HG03135 (cell line): ENCODE results near the gene GPD1L.

Source experiments
- ATAC-seq: cut with Tn5 transposase; IDR thresholded peaks from one replicate; pipeline ENCODE4 v1.9.1; 2021; ENCODE audit warnings: mild to moderate bottlenecking, moderate library complexity; ENCODE audit not compliant: unreplicated experiment

GPD1L gene

DNA sequence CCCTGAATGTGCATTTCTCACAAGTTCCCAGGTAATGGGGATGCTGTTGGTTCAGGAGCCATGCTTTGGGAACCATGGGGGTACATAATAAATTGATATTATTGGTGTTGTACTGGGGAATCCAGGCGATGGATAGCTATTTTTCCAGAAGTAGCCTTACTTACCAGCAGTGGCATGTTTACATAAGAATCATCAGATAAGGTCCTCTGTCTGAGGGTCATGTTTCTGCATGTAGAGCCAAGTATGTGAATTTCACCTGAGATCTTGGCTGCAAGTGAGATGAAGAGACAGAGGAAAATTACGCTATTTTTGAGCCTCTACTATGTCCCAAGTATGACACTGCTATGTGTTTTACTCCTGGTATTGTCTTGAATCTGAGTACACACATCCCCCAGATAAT is 26.3 kb downstream of the GPD1L start:
- ATAC-seq = no peak

DNA sequence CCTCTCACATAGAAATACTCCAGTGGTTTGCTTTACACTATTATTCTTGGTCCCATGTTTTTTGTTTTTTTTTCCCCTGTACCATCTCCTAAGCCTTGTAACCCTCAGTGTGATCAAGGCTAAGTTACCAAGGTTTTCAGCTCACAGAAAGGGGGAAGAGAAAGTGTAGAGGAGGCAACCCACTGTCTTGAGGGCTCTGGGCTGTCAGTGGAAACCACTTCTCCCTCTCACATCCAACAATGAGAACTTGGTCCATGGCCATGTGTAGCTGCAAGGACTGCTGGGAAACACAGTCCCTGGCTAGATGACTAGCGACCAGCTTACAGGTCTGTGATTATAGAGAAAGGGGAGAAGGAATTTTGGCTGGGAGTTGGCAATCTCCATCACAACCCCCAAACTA is 30.3 kb downstream of the GPD1L start:
- no peak for ATAC-seq

DNA sequence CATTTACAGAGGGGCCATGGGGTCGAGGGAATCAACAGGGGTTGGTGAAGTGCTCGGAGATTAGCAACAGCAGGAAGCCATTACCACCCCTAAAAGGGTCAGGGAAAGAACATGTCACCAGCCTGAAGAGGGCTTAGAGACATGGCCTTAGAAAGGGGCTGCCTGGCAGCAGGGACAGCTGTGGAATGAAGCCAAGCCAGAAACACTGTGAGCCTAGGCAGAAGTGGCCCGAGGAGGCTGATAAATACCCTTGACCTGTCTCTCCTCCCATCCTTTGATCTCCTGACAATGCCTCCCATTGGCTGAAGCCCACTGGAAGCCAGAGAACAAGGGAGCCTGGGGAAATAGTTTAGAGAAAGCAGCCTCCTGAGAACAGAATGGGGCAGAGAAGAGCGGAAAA is 31.4 kb downstream of the GPD1L start:
- no peak for ATAC-seq

DNA sequence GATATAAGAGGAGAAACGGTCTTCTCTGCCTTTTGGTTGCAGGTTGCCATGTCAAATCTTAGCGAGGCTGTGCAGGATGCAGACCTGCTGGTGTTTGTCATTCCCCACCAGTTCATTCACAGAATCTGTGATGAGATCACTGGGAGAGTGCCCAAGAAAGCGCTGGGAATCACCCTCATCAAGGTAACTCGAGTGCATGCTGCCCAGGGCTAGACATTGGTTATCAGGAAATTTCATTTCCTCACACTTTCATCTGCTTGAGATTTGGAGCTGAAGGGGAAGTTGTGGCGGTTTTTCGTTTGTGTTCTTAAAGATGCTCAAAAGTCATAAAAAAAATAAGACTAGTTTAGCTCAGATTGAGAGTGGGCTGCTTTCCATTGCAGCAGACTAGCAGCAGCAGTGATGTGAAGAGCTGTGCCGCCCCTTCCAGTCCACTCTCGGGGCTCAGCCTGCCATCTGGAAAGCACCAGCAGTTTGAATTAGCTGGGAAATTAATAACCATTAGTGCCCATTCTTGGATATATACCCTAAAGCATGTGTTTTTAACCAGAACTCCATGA is 32.2 kb downstream of the GPD1L start:
- ATAC-seq = no peak

DNA sequence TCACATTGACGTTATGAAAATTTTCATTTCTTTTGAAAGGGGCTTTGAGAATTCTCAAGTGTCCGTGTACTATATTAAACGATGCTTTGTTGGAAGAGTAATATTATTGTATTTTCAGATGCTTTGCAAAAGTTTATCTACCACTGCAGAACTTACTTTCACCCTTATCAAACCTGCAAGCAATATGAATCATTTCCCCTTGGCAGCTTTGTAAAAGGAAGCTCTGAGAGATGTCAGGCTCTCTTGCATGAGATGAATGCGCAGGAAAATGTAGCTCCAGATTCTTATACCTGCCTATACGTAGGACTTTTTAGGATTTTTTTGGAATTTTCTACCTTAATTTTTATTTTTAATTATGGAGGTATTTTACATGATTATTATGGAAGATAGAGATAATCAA is 34.5 kb downstream of the GPD1L start:
- ATAC-seq = no peak

DNA sequence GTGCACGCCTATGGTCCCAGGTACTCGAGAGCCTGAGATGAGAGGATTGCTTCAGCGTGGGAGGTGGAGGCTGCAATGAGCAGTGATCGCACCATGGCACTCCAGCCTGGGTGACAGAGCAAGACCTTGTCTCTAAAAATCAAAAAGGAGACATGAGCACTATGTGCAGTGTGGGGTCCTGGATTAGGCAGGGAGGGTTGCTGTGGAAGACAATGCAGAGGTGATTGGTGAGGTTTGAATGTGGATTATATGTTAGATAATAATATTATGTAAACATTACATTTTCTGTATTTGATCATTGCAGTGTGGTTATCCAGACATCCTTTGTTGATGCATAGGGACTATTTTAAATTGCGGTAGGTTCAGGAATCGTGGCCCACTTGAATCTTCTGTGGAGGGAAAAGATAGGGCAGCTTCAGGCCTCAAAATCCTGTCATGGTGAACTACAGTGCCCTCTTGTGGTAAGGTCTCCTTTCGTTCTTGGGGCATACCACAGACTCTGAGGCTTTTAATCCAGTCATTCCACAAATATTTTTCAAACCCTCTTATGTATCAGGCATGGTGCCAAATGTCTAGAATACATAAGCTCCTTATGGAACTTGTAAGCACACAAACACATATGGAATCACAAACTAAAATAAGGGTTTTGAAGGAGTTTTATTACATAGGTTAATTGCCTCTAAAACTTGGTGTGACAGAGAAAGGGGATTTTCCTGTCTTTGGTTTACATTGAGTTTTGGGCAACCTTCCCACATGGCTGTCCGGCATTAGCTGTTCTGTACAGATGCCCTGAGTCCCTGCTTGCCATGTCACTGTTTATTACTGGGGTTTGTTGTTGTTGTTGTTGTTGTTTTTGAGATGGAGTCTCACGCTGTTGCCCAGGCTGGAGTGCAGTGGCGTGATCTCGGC is 37.7 kb downstream of the GPD1L start:
- ATAC-seq = peak; percentile 52

DNA sequence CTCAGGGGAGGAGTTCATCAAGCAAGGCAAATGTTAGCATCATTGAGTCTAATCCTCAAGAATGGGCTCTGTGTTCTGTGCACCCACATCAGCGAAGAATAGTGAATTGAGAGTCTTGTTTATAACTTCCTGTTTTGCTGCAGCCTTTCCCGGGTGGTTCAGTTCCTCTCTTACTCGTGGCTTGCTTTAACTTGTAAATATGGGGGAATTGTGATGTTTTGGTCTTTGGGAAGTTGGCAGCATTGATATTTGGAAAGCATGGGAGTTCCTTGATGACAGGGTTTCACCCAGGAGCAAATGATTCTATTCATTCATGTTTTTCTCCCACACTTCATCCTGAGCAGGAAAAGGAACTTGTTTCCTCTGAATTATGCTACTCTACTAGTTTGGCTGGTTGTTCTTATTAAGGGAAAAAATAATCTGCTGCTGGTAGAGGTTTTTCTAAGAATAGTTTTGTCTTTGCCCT is 40.4 kb downstream of the GPD1L start:
- ATAC-seq = no peak

DNA sequence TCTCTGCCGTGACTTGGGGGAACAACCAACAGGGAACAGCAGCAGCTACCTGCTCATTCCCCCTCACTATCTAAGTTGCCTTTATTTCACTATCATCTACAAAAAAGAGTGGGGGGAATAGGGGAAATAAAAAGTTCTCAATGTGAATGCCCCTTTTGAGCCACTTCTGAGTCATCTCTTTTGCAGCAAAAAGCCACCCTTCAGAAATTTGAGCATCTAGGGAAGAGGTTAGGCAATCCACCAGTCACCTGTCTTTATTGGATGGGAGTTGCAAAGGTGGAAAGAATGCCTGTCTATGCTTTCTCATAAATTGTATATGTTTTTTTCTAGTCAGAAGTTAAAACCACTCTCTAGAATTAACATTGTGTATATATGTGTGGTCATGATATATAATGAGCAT is 41.1 kb downstream of the GPD1L start:
- ATAC-seq = no peak

DNA sequence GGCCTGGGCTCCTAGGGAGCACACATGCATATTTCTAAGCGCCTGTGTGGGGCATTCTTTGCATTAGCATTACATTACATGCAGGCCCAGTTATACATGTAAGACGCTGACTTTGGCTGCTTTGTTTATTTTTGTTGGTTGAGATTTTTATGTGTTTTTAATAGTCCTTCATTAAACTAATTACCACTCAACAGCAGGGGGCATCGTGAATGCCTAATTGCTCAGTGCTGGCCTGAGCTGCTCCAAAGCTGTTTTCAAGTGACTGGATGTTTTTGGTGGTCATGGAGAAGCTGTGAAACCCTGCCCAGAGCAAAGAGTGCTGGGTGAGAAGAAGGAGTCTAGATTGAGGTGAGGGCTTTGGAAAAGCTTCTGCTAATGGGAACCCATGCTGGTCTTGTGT is 41.5 kb downstream of the GPD1L start:
- no peak for ATAC-seq

DNA sequence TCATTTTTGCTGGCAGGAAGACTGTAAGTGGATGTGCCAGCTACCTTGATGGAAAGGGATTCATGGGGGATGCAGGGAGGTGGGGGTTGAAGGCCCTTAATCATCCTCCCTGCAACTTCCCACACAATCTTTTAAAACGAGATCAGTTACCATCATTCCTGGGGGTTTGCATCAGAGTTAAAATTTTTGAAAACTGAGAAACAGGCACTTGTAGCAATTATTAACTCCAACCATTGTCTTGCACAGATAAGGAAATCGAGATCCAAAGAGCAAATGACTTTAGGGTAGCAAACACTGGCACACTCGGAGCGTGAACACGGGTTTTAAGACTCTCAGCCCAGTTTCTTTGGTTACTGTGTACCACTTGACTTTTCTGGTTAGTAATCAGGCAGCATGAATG is 41.9 kb downstream of the GPD1L start:
- no peak for ATAC-seq

DNA sequence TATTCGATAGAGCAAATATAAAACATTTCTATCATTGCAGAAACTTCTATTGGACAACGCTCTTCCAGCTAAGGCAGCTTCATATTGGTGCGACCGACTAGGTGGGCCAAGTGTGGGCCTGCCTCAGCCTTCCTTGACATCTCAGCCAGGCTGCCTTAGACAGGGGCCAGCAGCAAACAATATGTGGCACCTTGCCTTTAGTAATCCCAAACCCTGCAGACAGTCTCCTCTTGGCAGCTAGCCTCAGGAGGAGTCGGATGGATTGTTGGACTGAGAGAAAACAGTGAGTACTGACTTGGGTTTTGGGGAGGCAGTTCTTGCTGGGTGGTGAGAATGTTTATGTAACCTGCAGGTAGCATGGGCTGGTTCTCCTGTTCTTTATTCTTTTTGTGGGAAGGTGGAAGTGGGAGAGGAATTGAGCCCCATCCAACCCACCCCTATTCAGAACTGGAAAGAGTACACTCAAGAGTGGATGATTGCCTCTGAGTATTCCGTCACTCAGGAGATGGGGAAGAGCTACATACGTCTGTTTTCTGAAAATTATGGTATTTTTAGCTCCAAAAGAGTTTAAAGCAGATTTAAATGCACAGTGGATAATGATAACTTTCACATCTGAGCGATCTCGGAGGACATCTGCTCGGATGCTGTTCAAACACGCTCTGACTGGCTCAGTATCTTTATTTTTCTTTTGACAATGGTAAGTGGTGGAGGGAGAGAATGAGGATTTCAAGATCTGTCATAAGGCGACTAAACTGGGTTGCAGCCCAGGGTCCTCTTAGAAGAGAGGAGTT is 47.2 kb downstream of the GPD1L start:
- no peak for ATAC-seq

DNA sequence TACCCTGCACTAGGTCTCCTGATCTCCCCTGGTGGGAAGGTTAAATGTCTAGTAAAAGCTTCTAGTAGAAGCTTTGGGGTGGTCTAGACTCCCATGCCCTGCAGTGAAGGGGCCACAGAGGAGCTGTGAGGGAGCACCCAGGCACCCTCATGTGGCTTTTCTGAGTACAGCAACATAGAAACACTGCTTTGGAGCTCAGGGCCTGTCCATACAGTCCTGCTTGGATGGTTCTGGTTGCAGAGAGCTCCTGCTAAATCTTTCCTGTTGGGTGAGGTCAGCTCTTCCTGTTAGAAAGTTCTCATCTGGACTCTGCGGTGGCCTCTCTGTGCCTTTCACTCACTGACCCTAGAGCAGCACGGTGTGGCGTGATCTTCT is 47.8 kb downstream of the GPD1L start:
- ATAC-seq = no peak

DNA sequence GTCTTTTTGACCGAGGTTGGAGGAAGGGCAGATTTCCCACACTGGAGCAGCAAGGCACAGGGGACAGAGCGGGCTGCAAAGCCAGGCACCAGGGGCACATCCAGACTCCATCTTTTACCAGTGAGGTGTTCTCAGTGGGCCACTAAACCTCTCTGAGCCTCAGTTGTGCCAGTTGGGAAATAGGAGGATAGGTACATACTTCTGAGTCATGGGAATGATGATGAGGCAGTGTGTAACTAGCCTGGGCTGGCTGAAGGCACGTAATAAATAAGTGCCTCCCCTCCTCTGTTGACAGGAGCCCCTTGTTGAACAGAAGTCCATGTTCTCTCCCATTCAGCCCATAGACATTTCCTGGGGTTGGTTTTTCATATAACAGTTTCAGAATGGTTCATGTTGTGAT is 48.7 kb downstream of the GPD1L start:
- no peak for ATAC-seq

DNA sequence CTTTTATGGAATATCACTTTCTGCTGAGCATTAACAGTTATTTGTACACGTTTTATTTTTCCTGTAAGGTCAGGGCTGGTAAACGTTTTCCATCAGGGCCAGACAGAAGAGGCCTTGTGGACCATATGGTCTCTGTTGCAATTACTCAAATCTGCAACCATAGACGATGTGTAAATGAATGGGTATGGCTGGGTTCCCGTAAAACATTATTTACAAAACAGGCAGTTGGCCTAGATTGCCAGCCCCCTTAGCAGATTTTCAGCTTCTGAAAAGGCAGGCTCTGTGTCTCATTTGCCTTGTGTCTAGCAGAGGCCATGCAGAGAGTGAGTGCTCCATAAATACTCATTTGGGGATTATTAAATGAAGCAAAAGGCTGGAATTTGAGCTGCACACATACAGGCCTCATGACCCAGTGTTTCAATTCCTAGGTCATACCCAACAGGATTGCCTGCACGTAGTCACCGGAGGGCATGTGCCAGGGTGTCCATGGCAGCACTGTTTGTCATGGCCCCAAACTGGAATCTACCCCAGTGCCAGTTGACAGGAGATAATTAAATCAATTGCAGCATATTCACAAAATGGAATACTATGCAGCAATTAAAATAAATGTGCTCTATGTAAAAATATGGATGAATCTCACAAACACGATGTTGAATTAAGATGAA is 51.3 kb downstream of the GPD1L start:
- ATAC-seq = no peak

DNA sequence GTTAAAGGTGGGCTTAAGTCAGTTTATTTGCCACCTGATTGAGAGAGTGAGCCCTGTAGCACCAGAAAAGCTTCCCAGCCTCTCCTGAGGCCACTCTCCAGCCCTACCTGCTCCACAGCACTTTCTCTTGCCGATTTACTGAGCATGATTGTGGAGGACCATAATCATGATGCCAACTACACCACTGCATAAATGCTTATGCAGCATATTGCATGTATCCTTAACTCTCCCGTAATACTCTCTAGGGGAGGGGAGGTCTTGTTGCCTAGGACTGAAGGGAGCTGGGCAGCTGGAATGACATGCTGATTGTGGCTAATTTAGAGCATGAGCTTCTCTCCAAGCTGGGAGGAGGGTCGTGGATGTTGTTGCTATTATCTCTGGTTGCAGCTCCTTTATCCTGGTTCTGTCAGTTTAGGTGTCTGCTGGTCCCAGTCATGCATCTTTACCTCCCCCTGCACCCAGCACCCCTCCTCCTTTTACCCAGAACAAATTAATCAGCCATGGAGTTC is 54.3 kb downstream of the GPD1L start:
- ATAC-seq = no peak

DNA sequence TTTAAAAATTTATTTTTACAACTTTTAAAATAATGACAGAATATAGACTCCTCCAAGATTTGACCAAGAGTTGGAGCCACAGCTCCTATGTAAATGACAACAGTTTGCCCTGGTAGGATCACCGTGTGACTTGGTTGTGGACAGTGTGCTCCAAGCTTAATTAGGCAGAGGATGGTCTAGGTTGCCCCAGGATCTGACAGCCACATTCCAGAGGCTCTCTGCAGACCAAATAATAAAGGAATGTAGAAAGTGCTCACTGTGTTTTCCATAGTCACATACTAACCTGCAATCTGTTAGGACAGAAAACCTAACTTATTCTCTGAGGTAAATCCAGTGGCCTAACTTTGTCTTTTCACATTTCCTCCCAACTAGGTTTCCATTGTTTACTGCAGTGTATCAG is 59.0 kb downstream of the GPD1L start:
- ATAC-seq = no peak

DNA sequence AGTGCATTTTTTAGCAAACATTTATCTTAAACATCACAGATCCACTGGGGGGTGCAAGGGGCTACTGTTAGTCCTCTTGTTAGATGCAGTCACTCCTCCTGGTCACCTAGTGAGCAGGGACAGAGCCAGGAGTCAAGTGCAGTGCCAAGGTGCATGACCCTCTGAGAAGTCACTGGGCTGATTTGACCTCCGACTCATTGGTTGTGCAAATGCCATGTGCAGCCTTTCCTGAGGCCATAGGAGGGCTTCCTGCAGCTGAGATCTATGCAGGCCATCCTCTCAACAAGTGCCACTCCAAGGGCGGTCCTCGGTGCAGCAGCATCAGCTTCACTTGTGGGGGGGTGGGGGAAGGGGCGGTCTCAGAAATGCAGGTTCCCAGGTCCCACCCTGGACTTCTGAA is 60.2 kb downstream of the GPD1L start:
- no peak for ATAC-seq

DNA sequence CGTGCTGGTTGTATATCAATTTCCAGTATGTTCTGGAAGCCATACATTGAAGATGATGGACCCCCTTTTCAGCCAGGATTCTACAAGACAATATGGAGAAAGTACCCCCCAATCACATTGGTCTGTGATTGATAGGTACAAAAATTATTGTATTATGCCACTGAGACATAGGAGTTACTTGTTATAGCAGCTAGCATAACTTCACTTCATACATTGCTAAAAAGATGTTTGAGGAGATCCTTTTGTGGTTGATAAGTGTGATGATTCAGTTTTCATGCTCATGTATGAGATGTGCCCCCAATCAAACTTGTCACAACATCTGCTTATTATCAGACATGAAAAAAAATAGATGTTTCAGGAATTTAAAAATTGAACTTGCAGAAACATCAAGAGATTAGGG is 66.0 kb downstream of the GPD1L start:
- no peak for ATAC-seq

DNA sequence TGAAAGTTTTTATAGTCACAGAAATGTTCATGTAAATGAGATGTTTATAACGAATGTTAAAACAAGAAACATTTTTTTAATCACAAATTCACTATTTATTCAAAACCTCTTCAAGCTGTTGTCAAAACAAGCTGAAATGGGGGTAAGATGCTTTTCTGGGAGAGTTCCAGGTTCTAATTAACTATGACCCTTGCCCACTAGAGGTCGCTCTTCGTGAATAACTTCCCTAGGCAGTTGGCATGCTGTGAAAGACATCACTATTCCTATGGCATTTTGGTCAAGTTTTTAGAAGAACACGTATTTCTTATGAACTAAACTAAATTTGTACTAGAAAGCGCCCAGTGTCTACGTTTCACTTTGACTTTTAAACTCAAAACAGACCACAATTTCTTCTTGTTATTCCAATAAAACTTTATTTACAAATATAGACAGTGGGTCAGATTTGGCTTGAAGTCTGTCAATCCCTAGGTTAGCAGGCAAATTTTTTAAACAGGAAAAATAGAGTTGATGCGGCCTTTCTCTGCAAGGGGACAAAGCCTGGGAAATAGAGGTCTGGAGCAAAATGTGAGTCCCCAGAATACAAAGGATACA is 69.3 kb downstream of the GPD1L start:
- ATAC-seq = no peak

DNA sequence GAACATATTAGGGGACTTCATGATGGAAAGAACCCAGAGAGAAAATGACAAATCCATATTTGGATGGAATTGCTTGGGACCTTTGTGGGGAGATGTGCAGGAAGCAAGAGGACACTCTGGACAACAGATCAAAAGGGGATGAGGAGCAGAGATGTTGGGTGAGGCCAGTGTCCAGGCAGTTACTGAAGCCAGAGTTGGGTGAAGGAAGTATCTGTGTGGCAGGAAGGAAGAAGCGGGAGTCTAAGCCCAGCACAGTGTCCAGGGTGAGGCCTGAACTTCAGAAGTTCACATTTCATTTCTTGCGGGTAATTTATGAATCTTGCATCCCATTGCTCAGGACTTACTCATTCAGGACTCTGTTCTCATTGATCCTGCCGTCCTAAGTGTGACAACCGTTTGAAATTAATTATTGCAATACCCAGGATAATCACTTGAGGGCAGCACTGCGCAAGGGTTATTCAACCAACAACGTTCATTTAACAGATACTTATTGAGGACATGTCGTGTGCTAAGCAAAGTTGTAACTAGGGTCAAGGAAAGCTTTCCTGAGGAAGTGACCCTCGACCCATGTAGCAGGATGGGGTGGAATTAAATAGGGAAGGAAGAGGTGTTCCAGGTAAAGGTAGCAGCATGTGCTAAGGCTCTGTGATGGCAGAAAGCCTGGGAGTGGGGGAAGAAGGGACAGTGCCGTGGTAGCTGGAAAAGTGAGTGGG is 70.7 kb downstream of the GPD1L start:
- ATAC-seq = peak; percentile 50
